Measurements from ENCODE around the gene CLRN2.

The CLRN2 gene

GRCh38 chr4:17546678-17547077 is 31.7 kb downstream of the CLRN2 start:
- no peak for TF ChIP-seq CTCF (IDR thresholded peaks at IDR 0.05; ENCODE audit: low read depth, low read length)
- Histone ChIP-seq H3K4me3 (ENCODE audit: low read depth, low read length) (no peak overlapping the region), H3K36me3 (no peaks in the 10 kb centered on the region), H3K9me3 (ENCODE audit: severe bottlenecking) (no peaks in the 10 kb centered on the region), H3K27ac (no peak overlapping the region), H3K27me3 (ENCODE audit: insufficient read depth, low read depth, severe bottlenecking) (no peaks in the 10 kb centered on the region)
- no peak for DNase-seq

- no peaks in the 10 kb centered on the region for H3K27me3 ChIP-seq (ENCODE audit: insufficient read depth, low read depth, severe bottlenecking)
- H3K27ac ChIP-seq, result no peak overlapping the region
- H3K4me3 ChIP-seq (ENCODE audit: low read depth, low read length), result no peak overlapping the region
- no peak for DNase-seq
- TF ChIP-seq CTCF (IDR thresholded peaks at IDR 0.05; ENCODE audit: low read depth, low read length), result no peak
- no peaks in the 10 kb centered on the region for H3K9me3 ChIP-seq (ENCODE audit: severe bottlenecking)
- no peaks in the 10 kb centered on the region for H3K36me3 ChIP-seq
These were observed 35.6 kb downstream of the CLRN2 start for GRCh38 chr4:17550549-17550948.

GRCh38 chr4:17552427-17552826 is 37.5 kb downstream of the CLRN2 start:
- Histone ChIP-seq H3K9me3 (ENCODE audit: severe bottlenecking) (no peaks in the 10 kb centered on the region), H3K36me3 (no peaks in the 10 kb centered on the region), H3K27me3 (ENCODE audit: insufficient read depth, low read depth, severe bottlenecking) (no peaks in the 10 kb centered on the region), H3K4me3 (ENCODE audit: low read depth, low read length) (no peak overlapping the region), H3K27ac (no peak overlapping the region)
- no peak for DNase-seq
- TF ChIP-seq CTCF (IDR thresholded peaks at IDR 0.05; ENCODE audit: low read depth, low read length), result no peak

GRCh38 chr4:17554568-17554967 is 39.6 kb downstream of the CLRN2 start:
- no peak for DNase-seq
- H3K27me3 ChIP-seq (ENCODE audit: insufficient read depth, low read depth, severe bottlenecking), result no peaks in the 10 kb centered on the region
- H3K9me3 ChIP-seq (ENCODE audit: severe bottlenecking), result no peaks in the 10 kb centered on the region
- H3K27ac ChIP-seq, result no peak overlapping the region
- no peak overlapping the region for H3K4me3 ChIP-seq (ENCODE audit: low read depth, low read length)
- TF ChIP-seq CTCF (IDR thresholded peaks at IDR 0.05; ENCODE audit: low read depth, low read length), result no peak
- H3K36me3 ChIP-seq, result no peaks in the 10 kb centered on the region

- no peak overlapping the region for H3K27ac ChIP-seq
- no peaks in the 10 kb centered on the region for H3K9me3 ChIP-seq (ENCODE audit: severe bottlenecking)
- no peak for DNase-seq
- TF ChIP-seq CTCF (IDR thresholded peaks at IDR 0.05; ENCODE audit: low read depth, low read length), result no peak
- H3K36me3 ChIP-seq, result no peaks in the 10 kb centered on the region
- H3K27me3 ChIP-seq (ENCODE audit: insufficient read depth, low read depth, severe bottlenecking), result no peaks in the 10 kb centered on the region
- no peak overlapping the region for H3K4me3 ChIP-seq (ENCODE audit: low read depth, low read length)
These were observed 41.5 kb downstream of the CLRN2 start for GRCh38 chr4:17556498-17556897.

- H3K4me3 ChIP-seq (ENCODE audit: low read depth, low read length), result no peak overlapping the region
- no peak overlapping the region for H3K27ac ChIP-seq
- TF ChIP-seq CTCF (IDR thresholded peaks at IDR 0.05; ENCODE audit: low read depth, low read length), result no peak
- no peaks in the 10 kb centered on the region for H3K27me3 ChIP-seq (ENCODE audit: insufficient read depth, low read depth, severe bottlenecking)
- H3K9me3 ChIP-seq (ENCODE audit: severe bottlenecking), result no peaks in the 10 kb centered on the region
- H3K36me3 ChIP-seq, result no peaks in the 10 kb centered on the region
- DNase-seq, result no peak
These were observed 42.9 kb downstream of the CLRN2 start for GRCh38 chr4:17557880-17558279.
